K562 (cell line): Measurements from ENCODE around the gene CECR2. TPM values are rescaled to one million over a fixed set of nuclear protein-coding genes. Genes with fewer than 3 reads are reported as not detected.

Experiments used
- ATAC-seq: fragments of 200-7000 bp; cut with Tn5 transposase; 3 replicates; pipeline ENCODE4 v1.9.1; 2020; ENCODE audit warnings: moderate library complexity
- BruUV-seq: library from RNA; stranded (reverse); fragments of 400-500 nt; replicated peaks from 2 replicates; lab custom pipeline; 2021; lab: Mats Ljungman, UMichigan
- CTCF ChIA-PET: fragments of 300-600 bp; formaldehyde crosslinking; extraction: SDS; loops from one replicate; lab custom pipeline; 2021; ENCODE audit warnings: low intra/inter-chr PET ratio; lab: Yijun Ruan, JAX
- POLR2A ChIA-PET: fragments of 300-600, 350-650 bp; sonication (Branson Sonifier 250); formaldehyde crosslinking; extraction: SDS; loops from one replicate; lab custom pipeline; 2021; ENCODE audit warnings: antibody characterized with exemption, inconsistent platforms; lab: Yijun Ruan, JAX
- DNase-seq, 4 experiments: peaks; one replicate each; pipeline versions ENCODE4 v3.0.0 to v3.0.0-alpha.2; 2011 to 2018; ENCODE audit warnings: low spot score in 3 of 4, mixed read lengths in 3 of 4; ENCODE audit errors: extremely low read depth in 1 of 4
- FAIRE-seq: peaks from 2 replicates; lab custom pipeline; 2011; peaks lifted over from hg19 to GRCh38; lab: Jason Lieb, UNC
- H2AFZ ChIP-seq: 2 replicates; pipeline ENCODE4 v1.6.0; 2011; ENCODE audit warnings: low read depth, low read length, control low read depth, inconsistent platforms
- H3K27ac ChIP-seq: fragments of 200-600 bp; 3 replicates; pipeline ENCODE4 v1.8.0; 2011; ENCODE audit warnings: low read depth, mild to moderate bottlenecking, control low read depth, inconsistent platforms, low read length, moderate library complexity, mixed read lengths; ENCODE audit errors: extremely low read depth
- H3K27me3 ChIP-seq, 2 experiments: fragments of 300-600 bp in 1 of 2; 2 replicates in 1 of 2; 3 replicates in 1 of 2; pipeline versions ENCODE4 v1.6.0 to v1.8.0; 2011; ENCODE audit warnings: inconsistent platforms in 2 of 2, low read length in 2 of 2, mild to moderate bottlenecking in 1 of 2, mixed read lengths in 1 of 2, moderate library complexity in 1 of 2; ENCODE audit not compliant: control insufficient read depth in 2 of 2, insufficient read depth in 2 of 2
- H3K36me3 ChIP-seq: fragments of 300-600 bp; 3 replicates; pipeline ENCODE4 v1.8.0; 2011; ENCODE audit warnings: mild to moderate bottlenecking, low read length, inconsistent platforms; ENCODE audit not compliant: control insufficient read depth, insufficient read depth
- H3K4me1 ChIP-seq, 2 experiments: fragments of 200-600 bp in 1 of 2; replicated peaks in 1 of 2; 2 replicates in 1 of 2; 3 replicates in 1 of 2; pipeline versions ENCODE4 v1.5.1 to v1.8.0; 2011; ENCODE audit warnings: inconsistent platforms in 2 of 2, low read length in 2 of 2, mild to moderate bottlenecking in 1 of 2, mixed read lengths in 1 of 2, moderate library complexity in 1 of 2; ENCODE audit not compliant: control insufficient read depth in 2 of 2, insufficient read depth in 2 of 2
- H3K4me2 ChIP-seq: 2 replicates; pipeline ENCODE4 v1.6.1; 2011; ENCODE audit warnings: low read length, control low read depth, inconsistent platforms, mixed read lengths; ENCODE audit not compliant: insufficient read depth
- H3K4me3 ChIP-seq: fragments of 200-600 bp; sonication (generic), shearing (Covaris generic); 2 replicates; pipeline ENCODE4 v1.5.1; 2016; ENCODE audit warnings: control low read depth, inconsistent platforms
- H3K79me2 ChIP-seq: fragments of 200-600 bp; 3 replicates; pipeline ENCODE4 v1.8.0; 2011; ENCODE audit warnings: low read length, inconsistent platforms; ENCODE audit not compliant: control insufficient read depth, insufficient read depth
- H3K9ac ChIP-seq, 2 experiments: 2 replicates each; pipeline versions ENCODE4 v1.6.0 to v1.6.1; 2011; ENCODE audit warnings: low read depth in 2 of 2, low read length in 2 of 2, control low read depth in 1 of 2, inconsistent platforms in 1 of 2, mild to moderate bottlenecking in 1 of 2, mixed read lengths in 1 of 2; ENCODE audit not compliant: insufficient read depth in 1 of 2
- H3K9me1 ChIP-seq: one replicate; pipeline ENCODE4 v1.6.0; 2011; ENCODE audit warnings: inconsistent platforms, mild to moderate bottlenecking, low read length, moderate library complexity; ENCODE audit not compliant: control insufficient read depth, insufficient read depth
- H3K9me3 ChIP-seq: replicated peaks from 2 replicates; pipeline ENCODE4 v1.5.1; 2011; ENCODE audit warnings: low read depth, low read length, inconsistent platforms; ENCODE audit not compliant: control insufficient read depth, insufficient read depth
- H4K20me1 ChIP-seq: replicated peaks from 2 replicates; pipeline ENCODE4 v1.6.1; 2011; ENCODE audit warnings: low read length, inconsistent platforms, mixed read lengths; ENCODE audit not compliant: control insufficient read depth, insufficient read depth
- ADNP ChIP-seq: fragments of 200-800 bp; sonication (Bioruptor generic); IDR thresholded peaks from 2 replicates; pipeline ENCODE4 v1.6.1; 2016; ENCODE audit warnings: missing genetic modification characterization, missing compliant biosample characterization
- JUNB ChIP-seq: fragments of 450-650 bp; formaldehyde crosslinking; conservative IDR thresholded peaks from 2 replicates; pipeline ENCODE4 v1.4.0; 2020; ENCODE audit warnings: mild to moderate bottlenecking
- KLF13 ChIP-seq: fragments of 450-650 bp; IDR thresholded peaks from 2 replicates; pipeline ENCODE4 v1.6.1; 2016; ENCODE audit warnings: missing genetic modification characterization, low read depth, mild to moderate bottlenecking, missing compliant biosample characterization, moderate library complexity, borderline replicate concordance
- NRF1 ChIP-seq, 2 experiments: fragments of 450-650 bp; IDR thresholded peaks in 1 of 2; conservative IDR thresholded peaks in 1 of 2; 2 replicates each; pipeline ENCODE4 v1.6.1; 2014; ENCODE audit warnings: mild to moderate bottlenecking in 2 of 2
- TFAM ChIP-seq: fragments of 250-450 bp; sonication (Bioruptor Pico); conservative IDR thresholded peaks from 2 replicates; pipeline ENCODE4 v1.5.0; 2021; ENCODE audit warnings: mild to moderate bottlenecking, moderate library complexity
- WGBS: fragments of 100-300 bp; shearing (Covaris generic); methylation state at CpG from one replicate; pipeline ENCODE4 v1.1.6; 2016; ENCODE audit warnings: low coverage, mixed read lengths; ENCODE audit not compliant: insufficient coverage; ENCODE audit errors: missing lambda C conversion rate; 5-methylcytosine and 5-hydroxymethylcytosine counted together
- in situ Hi-C: fragments of 300-500 bp; cut with MboI; formaldehyde crosslinking; loops from 4 replicates; pipeline ENCODE4 v1.15.0; 2018; ENCODE audit warnings: inconsistent platforms, mixed read lengths
- intact Hi-C: fragments of 100-400 bp; cut with micrococcal nuclease; formaldehyde crosslinking; loops from 2 replicates; pipeline ENCODE4 v1.14.2; 2022
- polyA plus RNA-seq, 8 experiments: library from polyadenylated mRNA; depleted of rRNA in 4 of 8; stranded (reverse) in 5 of 8; unstranded in 3 of 8; fragments of >200 nt; fragmentation: Nextera tagmentation in 2 of 8; fragmentation: Illumina TruSeq in 1 of 8; extraction: Ambion mirVana in 2 of 8; extraction: Trizol in 1 of 8; gene quantifications; 2 replicates each; pipeline versions ENCODE4 v1.2.1 to v1.2.3, GENCODE V29; 2011 to 2014; ENCODE audit warnings: inconsistent platforms in 1 of 8, missing spikeins in 1 of 8
- total RNA-seq, 7 experiments: library from RNA; depleted of rRNA in 6 of 7; stranded (reverse); fragments of >200 nt in 6 of 7; fragmentation: Illumina TruSeq in 2 of 7; extraction: Trizol in 2 of 7; gene quantifications; 2 replicates each; pipeline versions ENCODE4 v1.2.1 to v1.2.3, GENCODE V29; 2011 to 2021; ENCODE audit warnings: low replicate concordance in 1 of 7
- TF ChIP-seq, protein P1 (sequence below): fragments of 150-350 bp; IDR thresholded peaks from 2 replicates; pipeline ENCODE4 v1.6.1; 2014; ENCODE audit warnings: low read depth, mild to moderate bottlenecking, low read length, borderline replicate concordance
- TF ChIP-seq, protein P2 (sequence below): sonication (generic); formaldehyde crosslinking; IDR thresholded peaks from 2 replicates; pipeline ENCODE4 v1.8.0; 2023; ENCODE audit warnings: missing genetic modification reagents, mild to moderate bottlenecking, borderline replicate concordance
- TF ChIP-seq, protein P3 (sequence below): fragments of 450-650 bp; IDR thresholded peaks from 2 replicates; pipeline ENCODE4 v1.7.1; 2018; ENCODE audit warnings: mild to moderate bottlenecking, low read depth; ENCODE audit not compliant: partially characterized antibody

The CECR2 gene
- total and polyA plus RNA-seq, 9 of the 15 experiments (the other 6 are each of a cell fraction or from before 2014, with no cell fraction given), result 0.01 to 1.00 (median 0.27) TPM

GRCh38 chr22:17334983-17335382 lies 34.3 kb upstream of the CECR2 start (continued):
- TF ChIP-seq, protein P1, sequence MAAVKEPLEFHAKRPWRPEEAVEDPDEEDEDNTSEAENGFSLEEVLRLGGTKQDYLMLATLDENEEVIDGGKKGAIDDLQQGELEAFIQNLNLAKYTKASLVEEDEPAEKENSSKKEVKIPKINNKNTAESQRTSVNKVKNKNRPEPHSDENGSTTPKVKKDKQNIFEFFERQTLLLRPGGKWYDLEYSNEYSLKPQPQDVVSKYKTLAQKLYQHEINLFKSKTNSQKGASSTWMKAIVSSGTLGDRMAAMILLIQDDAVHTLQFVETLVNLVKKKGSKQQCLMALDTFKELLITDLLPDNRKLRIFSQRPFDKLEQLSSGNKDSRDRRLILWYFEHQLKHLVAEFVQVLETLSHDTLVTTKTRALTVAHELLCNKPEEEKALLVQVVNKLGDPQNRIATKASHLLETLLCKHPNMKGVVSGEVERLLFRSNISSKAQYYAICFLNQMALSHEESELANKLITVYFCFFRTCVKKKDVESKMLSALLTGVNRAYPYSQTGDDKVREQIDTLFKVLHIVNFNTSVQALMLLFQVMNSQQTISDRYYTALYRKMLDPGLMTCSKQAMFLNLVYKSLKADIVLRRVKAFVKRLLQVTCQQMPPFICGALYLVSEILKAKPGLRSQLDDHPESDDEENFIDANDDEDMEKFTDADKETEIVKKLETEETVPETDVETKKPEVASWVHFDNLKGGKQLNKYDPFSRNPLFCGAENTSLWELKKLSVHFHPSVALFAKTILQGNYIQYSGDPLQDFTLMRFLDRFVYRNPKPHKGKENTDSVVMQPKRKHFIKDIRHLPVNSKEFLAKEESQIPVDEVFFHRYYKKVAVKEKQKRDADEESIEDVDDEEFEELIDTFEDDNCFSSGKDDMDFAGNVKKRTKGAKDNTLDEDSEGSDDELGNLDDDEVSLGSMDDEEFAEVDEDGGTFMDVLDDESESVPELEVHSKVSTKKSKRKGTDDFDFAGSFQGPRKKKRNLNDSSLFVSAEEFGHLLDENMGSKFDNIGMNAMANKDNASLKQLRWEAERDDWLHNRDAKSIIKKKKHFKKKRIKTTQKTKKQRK, result no peak
- TF ChIP-seq, all 486 proteins: peak for 0

DNA sequence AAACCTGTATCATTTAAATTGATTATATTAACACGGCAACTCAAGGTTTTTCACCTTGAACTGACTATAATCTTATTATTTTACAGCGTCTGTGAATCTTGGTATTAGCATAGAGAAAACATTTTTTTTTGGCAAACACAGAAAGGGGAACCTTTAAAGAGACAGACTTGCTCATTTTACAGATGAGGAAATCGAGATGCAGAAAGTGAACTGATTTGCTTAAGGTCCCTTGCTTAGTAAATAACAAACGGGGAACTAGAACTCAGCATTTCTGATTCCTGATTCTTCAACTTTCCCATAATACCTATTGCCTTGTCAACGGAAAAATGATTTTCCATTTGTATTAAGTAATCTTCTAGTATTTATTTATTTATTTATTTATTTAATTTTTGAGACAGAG lies 33.2 kb upstream of the CECR2 start:
- DNase-seq (no peak), FAIRE-seq (no peak), ATAC-seq (no peak)
- Histone ChIP-seq H3K36me3 (no peaks in the 10 kb centered on the region), H3K9ac (no peak overlapping the region), H3K9me1 (peaks cover 4% of the 10 kb centered on the region), H3K4me3 (no peak overlapping the region), H3K79me2 (no peaks in the 10 kb centered on the region), H4K20me1 (no peaks in the 10 kb centered on the region; the same call in 1 of the 2 replicates), H2AFZ (no peak overlapping the region), H3K27ac (no peak overlapping the region), H3K9me3 (no peaks in the 10 kb centered on the region), H3K4me1 (no peaks in the 10 kb centered on the region), H3K27me3 (peaks cover 14 to 37% of the 10 kb centered on the region in 2 experiments), H3K4me2 (no peak overlapping the region)
- intact Hi-C loops, result no loop called here
- CTCF ChIA-PET, result no interaction called here
- no TSS peak for BruUV-seq
- in situ Hi-C loops, result no loop called here
- 0% methylated on average over 5 of the region's 5 CpGs for WGBS
- POLR2A ChIA-PET, result interaction anchor here (0.6 kb wide), 1 partner anchor 33 kb away, joined by 3 read pairs; no protein-coding TSS in a partner anchor
- no peak for TF ChIP-seq TFAM (CRISPR knock-in tag)
- TF ChIP-seq, protein P2, sequence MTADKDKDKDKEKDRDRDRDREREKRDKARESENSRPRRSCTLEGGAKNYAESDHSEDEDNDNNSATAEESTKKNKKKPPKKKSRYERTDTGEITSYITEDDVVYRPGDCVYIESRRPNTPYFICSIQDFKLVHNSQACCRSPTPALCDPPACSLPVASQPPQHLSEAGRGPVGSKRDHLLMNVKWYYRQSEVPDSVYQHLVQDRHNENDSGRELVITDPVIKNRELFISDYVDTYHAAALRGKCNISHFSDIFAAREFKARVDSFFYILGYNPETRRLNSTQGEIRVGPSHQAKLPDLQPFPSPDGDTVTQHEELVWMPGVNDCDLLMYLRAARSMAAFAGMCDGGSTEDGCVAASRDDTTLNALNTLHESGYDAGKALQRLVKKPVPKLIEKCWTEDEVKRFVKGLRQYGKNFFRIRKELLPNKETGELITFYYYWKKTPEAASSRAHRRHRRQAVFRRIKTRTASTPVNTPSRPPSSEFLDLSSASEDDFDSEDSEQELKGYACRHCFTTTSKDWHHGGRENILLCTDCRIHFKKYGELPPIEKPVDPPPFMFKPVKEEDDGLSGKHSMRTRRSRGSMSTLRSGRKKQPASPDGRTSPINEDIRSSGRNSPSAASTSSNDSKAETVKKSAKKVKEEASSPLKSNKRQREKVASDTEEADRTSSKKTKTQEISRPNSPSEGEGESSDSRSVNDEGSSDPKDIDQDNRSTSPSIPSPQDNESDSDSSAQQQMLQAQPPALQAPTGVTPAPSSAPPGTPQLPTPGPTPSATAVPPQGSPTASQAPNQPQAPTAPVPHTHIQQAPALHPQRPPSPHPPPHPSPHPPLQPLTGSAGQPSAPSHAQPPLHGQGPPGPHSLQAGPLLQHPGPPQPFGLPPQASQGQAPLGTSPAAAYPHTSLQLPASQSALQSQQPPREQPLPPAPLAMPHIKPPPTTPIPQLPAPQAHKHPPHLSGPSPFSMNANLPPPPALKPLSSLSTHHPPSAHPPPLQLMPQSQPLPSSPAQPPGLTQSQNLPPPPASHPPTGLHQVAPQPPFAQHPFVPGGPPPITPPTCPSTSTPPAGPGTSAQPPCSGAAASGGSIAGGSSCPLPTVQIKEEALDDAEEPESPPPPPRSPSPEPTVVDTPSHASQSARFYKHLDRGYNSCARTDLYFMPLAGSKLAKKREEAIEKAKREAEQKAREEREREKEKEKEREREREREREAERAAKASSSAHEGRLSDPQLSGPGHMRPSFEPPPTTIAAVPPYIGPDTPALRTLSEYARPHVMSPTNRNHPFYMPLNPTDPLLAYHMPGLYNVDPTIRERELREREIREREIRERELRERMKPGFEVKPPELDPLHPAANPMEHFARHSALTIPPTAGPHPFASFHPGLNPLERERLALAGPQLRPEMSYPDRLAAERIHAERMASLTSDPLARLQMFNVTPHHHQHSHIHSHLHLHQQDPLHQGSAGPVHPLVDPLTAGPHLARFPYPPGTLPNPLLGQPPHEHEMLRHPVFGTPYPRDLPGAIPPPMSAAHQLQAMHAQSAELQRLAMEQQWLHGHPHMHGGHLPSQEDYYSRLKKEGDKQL (CRISPR knock-in tag), result no peak
- TF ChIP-seq ADNP (tag), result no peak
- no peak for TF ChIP-seq JUNB (CRISPR knock-in tag)
- no peak for TF ChIP-seq KLF13 (tag)
- TF ChIP-seq NRF1 (conservative IDR thresholded peaks at IDR 0.05 in 1 of 2, IDR thresholded peaks at IDR 0.05 in 1 of 2), result no peak
- TF ChIP-seq, protein P3, sequence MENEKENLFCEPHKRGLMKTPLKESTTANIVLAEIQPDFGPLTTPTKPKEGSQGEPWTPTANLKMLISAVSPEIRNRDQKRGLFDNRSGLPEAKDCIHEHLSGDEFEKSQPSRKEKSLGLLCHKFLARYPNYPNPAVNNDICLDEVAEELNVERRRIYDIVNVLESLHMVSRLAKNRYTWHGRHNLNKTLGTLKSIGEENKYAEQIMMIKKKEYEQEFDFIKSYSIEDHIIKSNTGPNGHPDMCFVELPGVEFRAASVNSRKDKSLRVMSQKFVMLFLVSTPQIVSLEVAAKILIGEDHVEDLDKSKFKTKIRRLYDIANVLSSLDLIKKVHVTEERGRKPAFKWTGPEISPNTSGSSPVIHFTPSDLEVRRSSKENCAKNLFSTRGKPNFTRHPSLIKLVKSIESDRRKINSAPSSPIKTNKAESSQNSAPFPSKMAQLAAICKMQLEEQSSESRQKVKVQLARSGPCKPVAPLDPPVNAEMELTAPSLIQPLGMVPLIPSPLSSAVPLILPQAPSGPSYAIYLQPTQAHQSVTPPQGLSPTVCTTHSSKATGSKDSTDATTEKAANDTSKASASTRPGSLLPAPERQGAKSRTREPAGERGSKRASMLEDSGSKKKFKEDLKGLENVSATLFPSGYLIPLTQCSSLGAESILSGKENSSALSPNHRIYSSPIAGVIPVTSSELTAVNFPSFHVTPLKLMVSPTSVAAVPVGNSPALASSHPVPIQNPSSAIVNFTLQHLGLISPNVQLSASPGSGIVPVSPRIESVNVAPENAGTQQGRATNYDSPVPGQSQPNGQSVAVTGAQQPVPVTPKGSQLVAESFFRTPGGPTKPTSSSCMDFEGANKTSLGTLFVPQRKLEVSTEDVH, result no peak
